GM19238 (cell line): ENCODE data around the gene NNT.
"Not testable (repeated sequence)": the region's sequence is repeated elsewhere in the genome, so short reads cannot be mapped to it uniquely, and the experiment has no call there.

Source experiments
- DNase-seq: peaks from one replicate; pipeline ENCODE4 v3.0.0; 2011; ENCODE audit warnings: low spot score; ENCODE audit not compliant: insufficient read length

NNT gene

GRCh38 chr5:43602461-43603343, at the start of gene NNT:
Gene NNT (plus strand): TSS chr5:43603180. CDS start chr5:43609196, 6,016 bp downstream.
- DNase-seq = peak; percentile 60

GRCh38 chr5:43553381-43553780, 49.6 kb upstream of the NNT start:
- DNase-seq = no peak

- no peak for DNase-seq
These were observed 48.5 kb upstream of the NNT start for GRCh38 chr5:43554497-43554896.

DNA sequence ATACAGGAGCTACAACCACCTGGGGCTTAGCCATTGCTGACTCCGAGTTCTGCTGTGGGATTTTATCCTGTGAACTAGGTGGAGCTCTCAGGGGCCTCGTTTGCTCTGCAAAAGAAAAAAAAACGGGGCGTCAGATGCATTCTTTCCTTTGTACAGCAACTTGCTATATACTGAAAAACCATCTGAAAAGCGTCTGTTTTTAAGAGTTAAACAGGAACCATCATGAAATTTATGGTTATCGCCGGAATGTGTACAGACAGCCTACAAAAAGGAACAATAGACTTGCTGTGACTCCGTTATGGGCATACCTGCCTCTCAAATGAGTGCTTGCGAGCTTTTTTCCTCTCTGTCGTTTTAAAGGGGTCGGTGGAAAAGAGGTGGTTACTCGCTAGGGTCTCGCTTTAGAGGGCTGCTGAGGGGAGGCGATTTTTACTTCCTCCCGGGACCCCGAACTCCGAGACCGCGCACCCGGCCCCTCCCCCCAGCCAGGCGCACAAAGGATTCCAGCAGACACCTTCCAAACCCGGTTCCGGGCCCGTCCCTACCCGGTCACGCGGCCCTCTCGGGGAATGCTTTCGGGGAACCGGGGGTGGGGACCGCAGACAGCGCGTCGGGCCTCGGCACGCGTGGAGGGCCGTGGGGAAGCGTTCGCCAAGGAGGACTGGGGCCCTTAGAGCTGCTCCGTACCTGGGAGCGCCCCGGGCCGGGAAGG, 46.9 kb upstream of the NNT start:
- DNase-seq = peak; percentile 39

DNA sequence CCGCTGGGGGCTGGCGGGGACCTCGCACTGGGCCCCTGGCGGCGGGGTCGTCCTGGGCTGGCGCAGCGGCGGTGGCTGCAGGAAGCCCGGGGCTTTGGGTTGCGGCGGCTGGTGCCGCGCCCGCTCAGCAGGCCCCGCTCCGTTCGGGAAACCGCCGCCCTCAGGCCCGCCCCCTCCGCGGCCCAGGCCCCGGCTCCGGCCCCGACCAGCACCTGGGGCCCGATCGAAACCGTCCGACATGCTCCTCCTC, 46.4 kb upstream of the NNT start:
- not testable (repeated sequence) for DNase-seq

DNA sequence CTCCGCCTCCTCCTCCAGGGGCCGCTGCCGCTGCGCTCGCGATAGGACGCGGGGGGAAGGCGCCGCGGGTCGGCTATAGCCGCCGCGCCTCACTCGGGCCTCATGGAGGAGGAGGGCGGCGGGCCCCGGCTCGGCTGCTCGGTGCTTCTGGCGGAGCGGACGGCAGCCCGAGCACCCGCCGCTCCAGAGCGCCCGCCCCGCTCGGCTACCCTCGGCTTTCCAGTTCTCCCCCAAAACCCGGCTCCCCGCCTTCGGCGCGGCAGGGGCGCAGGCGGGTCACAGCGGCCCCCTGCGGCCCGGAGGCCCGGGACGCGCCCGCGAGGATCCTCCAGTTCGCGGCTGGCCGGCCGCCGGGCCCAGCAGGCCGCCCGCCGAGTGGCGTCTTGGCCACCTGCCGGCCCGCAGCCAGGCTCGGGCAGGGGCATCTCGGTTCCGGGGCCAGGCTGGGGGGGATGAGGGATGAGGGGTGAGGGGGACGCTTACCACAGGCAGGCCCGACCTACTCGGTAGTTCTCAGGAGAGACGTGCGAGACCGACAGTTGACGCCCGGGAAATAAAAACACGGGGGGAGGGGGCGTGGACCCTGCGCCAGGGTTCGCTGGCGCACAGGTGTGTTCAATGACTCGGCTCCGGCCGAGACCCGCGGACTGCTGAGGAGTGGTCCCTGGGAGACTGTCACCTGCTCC, 46.0 kb upstream of the NNT start, which contains the start of gene PAIP1:
TSS of gene PAIP1 (minus strand) at position 221 of the 686 bp plus-strand sequence. CDS start 231 bp downstream, outside the sequence.
- peak; percentile 85 for DNase-seq

DNA sequence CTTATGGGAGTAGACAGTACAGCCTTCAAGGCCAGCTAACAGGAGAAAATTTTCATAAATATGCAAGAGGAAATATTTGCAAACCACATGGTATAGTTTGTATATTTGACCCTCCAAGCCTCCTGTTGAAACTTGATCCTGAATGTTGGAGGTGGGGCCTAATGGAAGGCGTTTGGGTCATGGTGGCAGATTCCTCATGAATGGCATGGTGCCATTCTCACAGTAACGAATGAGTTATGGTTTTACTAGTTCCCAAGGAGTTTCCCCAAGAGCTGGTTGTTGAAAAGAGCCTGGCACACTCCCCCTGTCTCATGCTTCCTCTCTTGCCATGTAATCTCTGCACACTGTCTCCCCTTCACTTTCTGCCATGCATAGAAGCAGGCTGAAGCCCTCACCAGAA, 42.9 kb upstream of the NNT start:
- DNase-seq = no peak

DNA sequence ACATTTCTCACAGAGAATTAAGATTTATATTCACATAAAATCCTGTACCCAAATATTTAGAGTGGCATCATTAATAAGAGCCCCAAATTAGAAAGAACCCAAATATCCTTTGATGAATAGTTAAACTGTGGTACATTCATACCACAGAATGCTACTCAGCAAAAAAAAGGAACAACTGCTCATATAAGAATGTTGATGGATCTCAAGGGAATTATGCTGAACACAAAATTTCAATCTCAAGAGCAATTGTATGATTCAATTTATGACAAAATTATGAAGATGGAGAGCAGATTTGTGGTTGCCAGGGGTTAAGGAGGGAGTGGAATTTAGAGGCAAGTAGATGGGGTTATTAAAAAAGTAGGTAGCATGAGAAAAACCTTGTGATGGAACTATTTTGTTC, 41.6 kb upstream of the NNT start:
- no peak for DNase-seq

DNA sequence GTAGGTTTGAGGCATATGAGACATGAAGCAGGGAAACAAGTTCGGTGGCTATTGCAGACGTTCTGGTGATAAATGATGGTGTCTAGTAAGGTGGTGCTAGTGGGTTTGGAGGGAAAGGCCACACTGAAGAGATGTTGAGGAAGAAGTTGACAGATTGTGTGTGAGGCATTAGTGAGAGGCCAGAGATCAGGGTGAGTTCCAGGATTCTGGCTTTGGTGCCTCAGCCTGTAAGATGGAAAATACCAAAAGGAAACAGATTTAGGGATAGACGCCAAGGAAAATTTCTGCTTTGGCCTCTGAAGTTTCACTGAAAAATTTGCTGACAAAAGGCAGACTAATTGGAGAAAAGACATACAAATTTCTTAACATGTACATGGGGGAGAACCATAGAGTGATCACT, 39.7 kb upstream of the NNT start:
- DNase-seq = no peak

DNA sequence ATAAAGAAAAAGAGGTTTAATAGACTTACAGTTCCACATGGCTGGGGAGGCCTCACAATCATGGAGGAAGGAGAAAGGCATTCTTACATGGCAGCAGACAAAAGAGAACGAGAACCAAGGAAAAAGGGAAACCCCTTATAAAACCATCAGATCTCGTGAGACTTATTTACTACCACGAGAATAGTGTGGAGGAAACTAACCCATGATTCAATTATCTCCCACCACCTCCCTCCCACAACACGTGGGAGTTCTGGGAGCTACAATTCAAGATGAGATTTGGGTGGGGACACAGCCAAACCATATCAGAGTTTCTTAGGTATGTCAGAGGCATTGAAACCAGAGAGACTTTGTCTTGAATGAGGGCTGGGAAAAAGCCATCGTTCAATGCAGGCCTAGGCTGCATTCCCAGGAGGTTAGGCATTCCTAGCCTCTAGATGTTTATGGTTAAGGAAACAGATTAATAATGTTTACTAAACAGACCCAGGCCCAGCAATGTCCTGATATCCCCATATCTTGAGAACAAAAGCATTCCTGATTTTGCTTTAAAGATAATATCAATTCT, 38.6 kb upstream of the NNT start:
- DNase-seq = no peak

GRCh38 chr5:43565043-43565442, 37.9 kb upstream of the NNT start:
- no peak for DNase-seq

- no peak for DNase-seq
These were observed 35.0 kb upstream of the NNT start for GRCh38 chr5:43567967-43568366.

GRCh38 chr5:43569236-43569746, 33.7 kb upstream of the NNT start:
- DNase-seq = no peak

- no peak for DNase-seq
These were observed 32.4 kb upstream of the NNT start for GRCh38 chr5:43570450-43571158.

GRCh38 chr5:43571237-43571636, 31.7 kb upstream of the NNT start:
- DNase-seq = no peak

- no peak for DNase-seq
These were observed 30.6 kb upstream of the NNT start for GRCh38 chr5:43572357-43572756.

GRCh38 chr5:43573058-43573457, 29.9 kb upstream of the NNT start:
- DNase-seq = no peak

- not testable (repeated sequence) for DNase-seq
These were observed 22.4 kb upstream of the NNT start for GRCh38 chr5:43580402-43581210.

GRCh38 chr5:43581398-43581797, 21.6 kb upstream of the NNT start:
- no peak for DNase-seq
